Measurements from ENCODE around the gene CFAP46.

DNA sequence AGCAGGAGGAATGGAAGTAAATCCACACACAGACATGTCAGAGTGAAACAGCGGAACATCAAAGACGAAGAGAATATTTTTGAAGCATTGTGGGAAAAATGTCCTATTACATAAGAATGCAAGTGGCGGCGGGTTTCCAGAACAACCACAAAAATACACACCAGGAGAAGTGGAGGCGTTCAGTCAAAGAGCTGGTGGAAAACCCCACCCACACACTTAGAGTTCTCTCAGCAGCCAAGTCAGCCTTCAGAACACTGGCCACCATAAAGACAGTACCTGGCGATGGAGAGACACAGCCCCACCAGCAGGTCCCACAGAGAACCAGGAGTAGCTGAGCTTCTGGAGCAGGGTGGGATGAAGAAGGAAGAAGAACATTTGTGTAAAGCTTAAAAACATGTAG lies 180.1 kb downstream of the CFAP46 start:
- TF ChIP-seq, protein P1, sequence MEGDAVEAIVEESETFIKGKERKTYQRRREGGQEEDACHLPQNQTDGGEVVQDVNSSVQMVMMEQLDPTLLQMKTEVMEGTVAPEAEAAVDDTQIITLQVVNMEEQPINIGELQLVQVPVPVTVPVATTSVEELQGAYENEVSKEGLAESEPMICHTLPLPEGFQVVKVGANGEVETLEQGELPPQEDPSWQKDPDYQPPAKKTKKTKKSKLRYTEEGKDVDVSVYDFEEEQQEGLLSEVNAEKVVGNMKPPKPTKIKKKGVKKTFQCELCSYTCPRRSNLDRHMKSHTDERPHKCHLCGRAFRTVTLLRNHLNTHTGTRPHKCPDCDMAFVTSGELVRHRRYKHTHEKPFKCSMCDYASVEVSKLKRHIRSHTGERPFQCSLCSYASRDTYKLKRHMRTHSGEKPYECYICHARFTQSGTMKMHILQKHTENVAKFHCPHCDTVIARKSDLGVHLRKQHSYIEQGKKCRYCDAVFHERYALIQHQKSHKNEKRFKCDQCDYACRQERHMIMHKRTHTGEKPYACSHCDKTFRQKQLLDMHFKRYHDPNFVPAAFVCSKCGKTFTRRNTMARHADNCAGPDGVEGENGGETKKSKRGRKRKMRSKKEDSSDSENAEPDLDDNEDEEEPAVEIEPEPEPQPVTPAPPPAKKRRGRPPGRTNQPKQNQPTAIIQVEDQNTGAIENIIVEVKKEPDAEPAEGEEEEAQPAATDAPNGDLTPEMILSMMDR (IDR thresholded peaks at IDR 0.05 in 8 of 11, conservative IDR thresholded peaks at IDR 0.05 in 3 of 11): no peak
- no peak for TF ChIP-seq POLR2AphosphoS5 (IDR thresholded peaks at IDR 0.05)
- TF ChIP-seq POLR2A (IDR thresholded peaks at IDR 0.05): no peak

Data from spleen (tissue), 7 donors.